Measurements from ENCODE around the gene IGSF6. TPM values are rescaled to one million over a fixed set of nuclear protein-coding genes. Genes with fewer than 3 reads are reported as not detected.

Gene IGSF6
- total and polyA plus RNA-seq, 2 of the 8 experiments (the other 6 are each of a cell fraction or from before 2014, with no cell fraction given), result not detected

- H3K23ac ChIP-seq (ENCODE audit: insufficient read length), result no peak overlapping the region
- H2BK20ac ChIP-seq (ENCODE audit: low read length), result no peak overlapping the region
- no peak for DNase-seq (ENCODE audit: low read depth in 1 of 2, low spot score in 2 of 2)
- H2AFZ ChIP-seq (ENCODE audit: low read length), result no peak overlapping the region
- H3K36me3 ChIP-seq (ENCODE audit: control insufficient read depth in 2 of 4, insufficient read depth in 4 of 4, low read length in 3 of 4), result no peaks in the 10 kb centered on the region
- H3K27ac ChIP-seq (ENCODE audit: low read depth, low read length), result no peak overlapping the region
- no peak for FAIRE-seq
- no peak overlapping the region for H4K91ac ChIP-seq (replicated peaks; ENCODE audit: insufficient read length, low read length)
- no peak overlapping the region for H4K8ac ChIP-seq (ENCODE audit: extremely low read depth, insufficient read depth, low read length)
- no peak overlapping the region for H2BK15ac ChIP-seq (ENCODE audit: low read length)
- no peak overlapping the region for H2BK12ac ChIP-seq (ENCODE audit: low read depth, low read length)
- H3K4me3 ChIP-seq (ENCODE audit: extremely low read depth in 1 of 4, insufficient read depth in 2 of 4, low read depth in 3 of 4, low read length in 4 of 4), result no peak overlapping the region
- no peak overlapping the region for H2AK5ac ChIP-seq (ENCODE audit: low read depth, low read length)
- no peak overlapping the region for H3K56ac ChIP-seq (replicated peaks; ENCODE audit: insufficient read length, low read depth, low read length)
- H3K79me2 ChIP-seq (ENCODE audit: control insufficient read depth in 1 of 2, insufficient read depth in 2 of 2, low read length in 2 of 2), result no peaks in the 10 kb centered on the region
- H4K20me1 ChIP-seq (replicated peaks in 1 of 2; ENCODE audit: control insufficient read depth in 1 of 2, insufficient read depth in 2 of 2, low read length in 2 of 2), result no peaks in the 10 kb centered on the region
- no peaks in the 10 kb centered on the region for H3K79me1 ChIP-seq (ENCODE audit: low read depth, low read length)
- H3K14ac ChIP-seq (ENCODE audit: insufficient read length), result no peak overlapping the region
- H2BK5ac ChIP-seq (ENCODE audit: low read depth, low read length), result no peak overlapping the region
- H2BK120ac ChIP-seq (replicated peaks; ENCODE audit: low read depth, low read length), result no peak overlapping the region
- no peaks in the 10 kb centered on the region for H3K9me3 ChIP-seq (ENCODE audit: insufficient read depth in 2 of 2, low read depth in 1 of 2, low read length in 1 of 2)
- H4K5ac ChIP-seq (ENCODE audit: insufficient read length, low read depth, low read length), result no peak overlapping the region
- CTCF ChIA-PET (ENCODE audit: partially characterized antibody), result interaction anchor here (0.6 to 2.4 kb wide), 5 partner anchors 8 to 1493 kb away, joined by 3 to 13 read pairs (median 3); no protein-coding TSS in a partner anchor
- POLR2A ChIA-PET (ENCODE audit: partially characterized antibody), result no interaction called here
- H3K9ac ChIP-seq (replicated peaks in 1 of 4; ENCODE audit: extremely low read depth in 1 of 4, low read depth in 3 of 4, low read length in 3 of 4), result no peak overlapping the region
- H3K18ac ChIP-seq (ENCODE audit: extremely low read depth, low read length), result no peak overlapping the region
- no peak overlapping the region for H3K4ac ChIP-seq (replicated peaks; ENCODE audit: insufficient read length, low read depth, low read length)
- H3K27me3 ChIP-seq (replicated peaks in 1 of 4; ENCODE audit: control insufficient read depth in 3 of 4, extremely low read depth in 1 of 4, insufficient read depth in 3 of 4, low read length in 3 of 4), result no peaks in the 10 kb centered on the region
- H3K23me2 ChIP-seq (ENCODE audit: low read depth, low read length), result no peaks in the 10 kb centered on the region
- H3K4me2 ChIP-seq (ENCODE audit: insufficient read depth in 1 of 2, low read depth in 2 of 2, low read length in 2 of 2), result no peak overlapping the region
- H3K4me1 ChIP-seq (replicated peaks in 1 of 4; ENCODE audit: control insufficient read depth in 3 of 4, insufficient read depth in 4 of 4, low read length in 3 of 4), result no peaks in the 10 kb centered on the region
- 91% methylated on average over 9 of the region's 9 CpGs; no CpG with 5 or more reads in 1 of the 2 experiments for WGBS, 2 experiments (ENCODE audit: extremely low coverage in 1 of 2, insufficient coverage in 1 of 2, insufficient read length in 1 of 2, insufficient replicate concordance in 2 of 2, low coverage in 1 of 2, low lambda C conversion rate in 2 of 2, missing lambda C conversion rate in 1 of 2)
- no peak for TF ChIP-seq SRF (IDR thresholded peaks at IDR 0.05; ENCODE audit: low read depth, low read length)
- TF ChIP-seq JUN (IDR thresholded peaks at IDR 0.05; ENCODE audit: low read depth, low read length), result no peak
- TF ChIP-seq TAF7 (optimal IDR thresholded peaks at IDR 0.05; ENCODE audit: borderline replicate concordance, low read depth, low read length), result no peak
- TF ChIP-seq SUZ12 (IDR thresholded peaks at IDR 0.05; ENCODE audit: low read length), result no peak
- no peak for TF ChIP-seq TCF12 (IDR thresholded peaks at IDR 0.05; ENCODE audit: low read depth, low read length)
- no peak for TF ChIP-seq PHF8 (conservative IDR thresholded peaks at IDR 0.05; ENCODE audit: low read depth, low read length)
- no peak for TF ChIP-seq JUND (IDR thresholded peaks at IDR 0.05; ENCODE audit: low read length)
- TF ChIP-seq USF2 (IDR thresholded peaks at IDR 0.05; ENCODE audit: low read length), result no peak
- no peak for TF ChIP-seq RXRA (IDR thresholded peaks at IDR 0.05; ENCODE audit: insufficient read depth, low read depth, low read length)
- no peak for TF ChIP-seq RBBP5 (IDR thresholded peaks at IDR 0.05; ENCODE audit: borderline replicate concordance, low read depth, low read length)
- TF ChIP-seq KDM5A (IDR thresholded peaks at IDR 0.05; ENCODE audit: low read length), result no peak
- TF ChIP-seq NRF1 (IDR thresholded peaks at IDR 0.05; ENCODE audit: low read depth, low read length), result no peak
- TF ChIP-seq MAFK (IDR thresholded peaks at IDR 0.05; ENCODE audit: low read depth, low read length), result no peak
- TF ChIP-seq EZH2 (IDR thresholded peaks at IDR 0.05; ENCODE audit: low read depth, low read length, severe bottlenecking), result no peak
Measured at GRCh38 chr16:21592191-21592590, 60.2 kb downstream of the IGSF6 start.
